Esophagus squamous epithelium (tissue), 4 donors: ENCODE data around the gene CPNE9.

Experiments
- POLR2A ChIP-seq, 4 donors: fragments of 450-650 bp; IDR thresholded peaks; one replicate each; pipeline ENCODE4 v1.6.1; 2017; ENCODE audit warnings: antibody characterized with exemption in 4 of 4, mild to moderate bottlenecking in 4 of 4, moderate library complexity in 3 of 4
- TF ChIP-seq, protein P1 (sequence below), 6 experiments: fragments of 450-650 bp in 4 of 6; fragments of 200-600 bp in 2 of 6; sonication (generic) in 2 of 6; IDR thresholded peaks; one replicate each; pipeline ENCODE4 v1.5.1; 2016 to 2019; ENCODE audit warnings: antibody characterized with exemption in 6 of 6, mild to moderate bottlenecking in 4 of 6, moderate library complexity in 4 of 6

DNA sequence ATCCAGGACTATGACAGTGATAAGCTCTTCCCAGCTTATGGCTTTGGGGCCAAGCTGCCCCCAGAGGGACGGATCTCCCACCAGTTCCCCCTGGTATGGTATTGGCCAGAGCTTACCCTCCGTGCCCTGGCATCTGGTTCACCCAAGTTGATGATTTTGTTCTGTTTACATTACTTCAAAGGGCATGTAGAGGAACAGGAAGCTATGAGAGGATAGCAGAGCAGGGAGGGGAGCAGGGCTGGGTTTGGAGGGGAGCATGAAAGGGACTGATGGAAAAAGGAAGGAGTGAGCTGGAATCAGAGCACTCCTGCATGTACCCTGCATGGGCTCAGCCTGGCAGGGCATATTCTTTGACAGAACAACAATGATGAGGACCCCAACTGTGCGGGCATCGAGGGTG is 14.5 kb downstream of the CPNE9 start:
- TF ChIP-seq POLR2A (IDR thresholded peaks at IDR 0.05) = no peak
- TF ChIP-seq, protein P1, sequence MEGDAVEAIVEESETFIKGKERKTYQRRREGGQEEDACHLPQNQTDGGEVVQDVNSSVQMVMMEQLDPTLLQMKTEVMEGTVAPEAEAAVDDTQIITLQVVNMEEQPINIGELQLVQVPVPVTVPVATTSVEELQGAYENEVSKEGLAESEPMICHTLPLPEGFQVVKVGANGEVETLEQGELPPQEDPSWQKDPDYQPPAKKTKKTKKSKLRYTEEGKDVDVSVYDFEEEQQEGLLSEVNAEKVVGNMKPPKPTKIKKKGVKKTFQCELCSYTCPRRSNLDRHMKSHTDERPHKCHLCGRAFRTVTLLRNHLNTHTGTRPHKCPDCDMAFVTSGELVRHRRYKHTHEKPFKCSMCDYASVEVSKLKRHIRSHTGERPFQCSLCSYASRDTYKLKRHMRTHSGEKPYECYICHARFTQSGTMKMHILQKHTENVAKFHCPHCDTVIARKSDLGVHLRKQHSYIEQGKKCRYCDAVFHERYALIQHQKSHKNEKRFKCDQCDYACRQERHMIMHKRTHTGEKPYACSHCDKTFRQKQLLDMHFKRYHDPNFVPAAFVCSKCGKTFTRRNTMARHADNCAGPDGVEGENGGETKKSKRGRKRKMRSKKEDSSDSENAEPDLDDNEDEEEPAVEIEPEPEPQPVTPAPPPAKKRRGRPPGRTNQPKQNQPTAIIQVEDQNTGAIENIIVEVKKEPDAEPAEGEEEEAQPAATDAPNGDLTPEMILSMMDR (IDR thresholded peaks at IDR 0.05) = no peak
